ENCODE data around the gene ZCCHC13. TPM values are rescaled to one million over a fixed set of nuclear protein-coding genes. Genes with fewer than 3 reads are reported as not detected.

Gene ZCCHC13
- total RNA-seq, 1 donor from 2014 or later: not detected

DNA sequence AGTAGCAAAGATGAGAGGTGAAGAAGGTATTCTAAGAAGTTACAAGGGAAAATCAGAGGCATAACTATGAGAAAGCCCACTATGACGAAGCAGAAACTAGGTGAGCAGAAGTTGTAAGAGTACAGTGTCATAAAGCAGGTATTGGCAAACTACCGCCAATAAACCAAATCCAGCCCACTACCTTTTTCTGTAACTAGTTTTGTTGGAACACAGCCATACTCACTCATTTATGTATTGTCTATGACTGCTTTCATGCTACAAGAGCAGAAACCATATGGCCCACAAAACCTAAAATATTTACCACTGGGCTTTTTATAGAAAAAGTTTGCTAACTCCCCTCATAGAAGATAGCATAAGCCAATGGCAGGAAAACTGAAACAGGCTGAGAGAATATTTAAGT, 31.8 kb upstream of the ZCCHC13 start:
- Histone ChIP-seq H3K36me3 (no peaks in the 10 kb centered on the region), H3K27me3 (no peaks in the 10 kb centered on the region), H3K4me1 (no peaks in the 10 kb centered on the region), H3K9me3 (no peaks in the 10 kb centered on the region), H3K27ac (no peak overlapping the region), H3K4me3 (no peak overlapping the region)
- no peak for DNase-seq (ENCODE audit: extremely low spot score in 2 of 2)
- TF ChIP-seq POLR2A (IDR thresholded peaks at IDR 0.05) (no peak), CTCF (IDR thresholded peaks at IDR 0.05) (no peak)
- intact Hi-C loops (cut with DNase I): no loop called here

DNA sequence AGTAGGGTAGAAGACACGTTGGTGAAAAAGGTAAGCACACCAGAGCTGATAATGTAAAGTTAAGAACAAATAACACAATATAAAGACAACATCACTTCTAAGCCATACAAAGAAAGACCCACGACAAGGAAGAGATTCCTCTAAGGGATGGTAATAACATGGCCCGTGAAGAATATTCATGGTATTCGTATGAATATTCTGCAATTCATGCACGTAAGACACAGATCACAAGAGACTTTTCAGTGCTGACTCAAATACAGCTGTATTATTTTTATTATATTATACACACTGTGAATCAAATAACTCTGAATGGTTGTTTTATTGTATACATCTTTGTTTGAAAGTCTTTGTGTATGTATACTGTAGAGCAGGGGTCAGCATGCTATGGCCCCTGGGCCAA, 29.5 kb upstream of the ZCCHC13 start:
- Histone ChIP-seq H3K27me3 (no peaks in the 10 kb centered on the region), H3K4me1 (no peaks in the 10 kb centered on the region), H3K27ac (no peak overlapping the region), H3K4me3 (no peak overlapping the region), H3K36me3 (peaks cover 0 to 9% of the 10 kb centered on the region in 2 donors), H3K9me3 (no peaks in the 10 kb centered on the region)
- TF ChIP-seq POLR2A (IDR thresholded peaks at IDR 0.05): no peak
- no peak for TF ChIP-seq CTCF (IDR thresholded peaks at IDR 0.05)
- TF ChIP-seq POLR2AphosphoS5 (IDR thresholded peaks at IDR 0.05; ENCODE audit: insufficient read depth in 1 of 2, low read depth in 1 of 2): no peak
- no peak for DNase-seq (ENCODE audit: extremely low spot score in 2 of 2)
- intact Hi-C loops (cut with DNase I): no loop called here

GRCh38 chrX:74277320-74277719, 26.7 kb upstream of the ZCCHC13 start:
- Histone ChIP-seq H3K27me3 (no peaks in the 10 kb centered on the region), H3K36me3 (peaks cover 0 to 28% of the 10 kb centered on the region in 2 donors), H3K27ac (no peak overlapping the region), H3K9me3 (no peaks in the 10 kb centered on the region), H3K4me1 (peaks cover 2% of the 10 kb centered on the region), H3K4me3 (no peak overlapping the region)
- intact Hi-C loops (cut with DNase I): no loop called here
- no peak for DNase-seq (ENCODE audit: extremely low spot score in 2 of 2)
- TF ChIP-seq POLR2AphosphoS5 (IDR thresholded peaks at IDR 0.05; ENCODE audit: insufficient read depth in 1 of 2, low read depth in 1 of 2): no peak
- no peak for TF ChIP-seq POLR2A (IDR thresholded peaks at IDR 0.05)
- no peak for TF ChIP-seq CTCF (IDR thresholded peaks at IDR 0.05)

- H3K4me3 ChIP-seq: no peak overlapping the region
- no peaks in the 10 kb centered on the region for H3K9me3 ChIP-seq
- H3K27me3 ChIP-seq: no peaks in the 10 kb centered on the region
- peaks cover 7% of the 10 kb centered on the region for H3K4me1 ChIP-seq
- TF ChIP-seq POLR2A (IDR thresholded peaks at IDR 0.05) (no peak), POLR2AphosphoS5 (IDR thresholded peaks at IDR 0.05; ENCODE audit: insufficient read depth in 1 of 2, low read depth in 1 of 2) (no peak), CTCF (IDR thresholded peaks at IDR 0.05) (no peak)
- no peak overlapping the region for H3K27ac ChIP-seq
- intact Hi-C loops (cut with DNase I): no loop called here
- H3K36me3 ChIP-seq: peaks cover 0 to 28% of the 10 kb centered on the region in 2 donors
- no peak for DNase-seq (ENCODE audit: extremely low spot score in 2 of 2)
Measured at GRCh38 chrX:74277846-74278245, 26.1 kb upstream of the ZCCHC13 start.

DNA sequence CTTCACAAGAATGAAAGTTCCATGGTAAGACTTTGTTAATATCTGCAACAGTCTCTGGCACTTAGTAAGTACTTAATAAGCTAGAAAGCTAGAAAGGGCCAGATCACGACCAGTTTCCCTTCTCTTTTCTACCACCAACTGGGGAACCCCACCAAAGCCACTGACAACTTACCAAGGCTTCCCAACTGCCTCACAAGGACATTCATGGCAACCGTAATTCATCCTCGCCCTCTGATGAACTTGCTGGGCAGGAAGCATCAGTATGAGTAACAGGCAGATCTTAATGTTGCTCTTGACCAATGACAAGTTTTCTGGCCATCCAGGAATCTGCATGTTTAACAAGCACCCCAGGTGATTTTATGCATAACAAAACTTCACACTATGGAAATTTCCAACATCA, 23.2 kb upstream of the ZCCHC13 start:
- no peaks in the 10 kb centered on the region for H3K27me3 ChIP-seq
- H3K9me3 ChIP-seq: no peaks in the 10 kb centered on the region
- peaks cover 0 to 28% of the 10 kb centered on the region in 2 donors for H3K36me3 ChIP-seq
- no peak for TF ChIP-seq CTCF (IDR thresholded peaks at IDR 0.05)
- no peak for TF ChIP-seq POLR2A (IDR thresholded peaks at IDR 0.05)
- TF ChIP-seq POLR2AphosphoS5 (IDR thresholded peaks at IDR 0.05; ENCODE audit: insufficient read depth in 1 of 2, low read depth in 1 of 2): no peak
- intact Hi-C loops (cut with DNase I): no loop called here
- no peak overlapping the region for H3K4me3 ChIP-seq
- peaks cover 26% of the 10 kb centered on the region for H3K4me1 ChIP-seq
- no peak for DNase-seq (ENCODE audit: extremely low spot score in 2 of 2)
- no peak overlapping the region for H3K27ac ChIP-seq
